Aorta (tissue), 5 donors: Measurements from ENCODE around the gene MRC2. TPM values are rescaled to one million over a fixed set of nuclear protein-coding genes. Genes with fewer than 3 reads are reported as not detected.

Source experiments
- ATAC-seq: fragments of 200-7000 bp; cut with Tn5 transposase; one replicate; pipeline ENCODE4 v1.9.1; 2022; ENCODE audit warnings: moderate library complexity; ENCODE audit not compliant: low FRiP score
- DNase-seq, 2 donors: peaks; one replicate each; pipeline ENCODE4 v3.0.0-alpha.2; 2020
- H3K27ac ChIP-seq, 2 donors: one replicate each; pipeline ENCODE4 v1.5.1; 2013; ENCODE audit warnings: low read length in 2 of 2, mild to moderate bottlenecking in 2 of 2, moderate library complexity in 2 of 2, control low read depth in 1 of 2, inconsistent platforms in 1 of 2, low read depth in 1 of 2
- H3K27me3 ChIP-seq, 2 donors: one replicate each; pipeline ENCODE4 v1.6.1; 2013; ENCODE audit warnings: control low read depth in 1 of 2, low read length in 1 of 2, mild to moderate bottlenecking in 1 of 2, moderate library complexity in 1 of 2; ENCODE audit not compliant: insufficient read depth in 2 of 2, control insufficient read depth in 1 of 2
- H3K36me3 ChIP-seq, 2 donors: one replicate each; pipeline ENCODE4 v1.6.1; 2013; ENCODE audit warnings: control low read depth in 1 of 2, low read length in 1 of 2, mild to moderate bottlenecking in 1 of 2; ENCODE audit not compliant: insufficient read depth in 2 of 2, control insufficient read depth in 1 of 2
- H3K4me1 ChIP-seq, 2 donors: one replicate each; pipeline ENCODE4 v1.6.1; 2013; ENCODE audit warnings: low read length in 2 of 2, control low read depth in 1 of 2, mild to moderate bottlenecking in 1 of 2, moderate library complexity in 1 of 2; ENCODE audit not compliant: insufficient read depth in 2 of 2, control insufficient read depth in 1 of 2
- H3K4me3 ChIP-seq, 2 donors: one replicate each; pipeline ENCODE4 v1.5.1; 2013; ENCODE audit warnings: low read length in 2 of 2, control low read depth in 1 of 2, mild to moderate bottlenecking in 1 of 2
- H3K9me3 ChIP-seq: one replicate; pipeline ENCODE4 v1.6.1; 2013; ENCODE audit warnings: mild to moderate bottlenecking, low read length; ENCODE audit not compliant: control insufficient read depth
- WGBS, 2 donors: extraction: QIAGEN DNeasy Blood & Tissue Kit; methylation state at CpG; one replicate each; pipeline ENCODE4 v1.1.7; 2013; 5-methylcytosine and 5-hydroxymethylcytosine counted together
- intact Hi-C, 2 donors: fragments of 100-400 bp; cut with DNase I; formaldehyde crosslinking; loops; one replicate each; pipeline versions ENCODE4 v1.14.2 to v1.15.0; 2022
- polyA plus RNA-seq, 2 donors: library from polyadenylated mRNA; stranded (reverse); fragments of 200-250 nt; gene quantifications; one replicate each; pipeline ENCODE4 v1.2.3, GENCODE V29; 2013
- total RNA-seq, 2 donors: library from RNA; stranded (reverse); fragmentation: NEBNext Ultra II Directional; extraction: Animal tissue kit (Norgen Biotek cat#: 25700); gene quantifications; one replicate each; pipeline ENCODE4 v1.2.1, GENCODE V29; 2021
- donor health status: healthy with polysubstance abuse.
- donor health status: Bipolar disorder and iron deficiency.
- donor health status: DM: no; HTN: no; CAD: no.
- donor health status: DM: no; HTN: no; CAD: no.
- donor health status: DM: yes; HTN: yes; CAD: no.

Gene MRC2
- total and polyA plus RNA-seq, 4 donors, result 15.3 to 232 (median 122) TPM

DNA sequence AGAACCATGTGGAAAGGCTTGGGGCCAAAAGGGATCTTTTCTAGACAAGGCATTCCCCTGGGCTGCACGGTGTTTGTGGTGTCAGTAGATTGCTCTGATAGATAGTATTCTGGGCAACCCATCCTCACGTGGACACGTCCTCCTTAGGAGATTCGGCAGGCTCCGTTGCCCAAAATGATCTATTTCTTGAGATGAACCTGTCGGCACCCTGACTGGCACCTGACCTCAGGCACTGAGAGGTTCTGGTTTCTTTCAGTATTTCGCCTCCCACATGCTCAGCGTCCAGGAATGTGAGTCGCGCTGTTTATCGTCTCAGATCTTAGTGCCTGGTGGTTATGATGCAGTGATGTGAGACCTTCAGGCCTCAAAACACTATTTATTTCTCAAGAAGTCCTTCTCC, 91.0 kb downstream of the MRC2 start:
- H3K27ac ChIP-seq, result no peak overlapping the region
- no peak for DNase-seq
- 26 to 39% methylated on average over 11 of the region's 11 CpGs for WGBS, 2 donors
- peaks cover 0 to 3% of the 10 kb centered on the region in 2 donors for H3K4me1 ChIP-seq
- ATAC-seq, result no peak
- no peak overlapping the region for H3K4me3 ChIP-seq
- intact Hi-C loops, result no loop called here
- no peaks in the 10 kb centered on the region for H3K27me3 ChIP-seq
- H3K36me3 ChIP-seq, result no peaks in the 10 kb centered on the region
- H3K9me3 ChIP-seq, result no peaks in the 10 kb centered on the region

DNA sequence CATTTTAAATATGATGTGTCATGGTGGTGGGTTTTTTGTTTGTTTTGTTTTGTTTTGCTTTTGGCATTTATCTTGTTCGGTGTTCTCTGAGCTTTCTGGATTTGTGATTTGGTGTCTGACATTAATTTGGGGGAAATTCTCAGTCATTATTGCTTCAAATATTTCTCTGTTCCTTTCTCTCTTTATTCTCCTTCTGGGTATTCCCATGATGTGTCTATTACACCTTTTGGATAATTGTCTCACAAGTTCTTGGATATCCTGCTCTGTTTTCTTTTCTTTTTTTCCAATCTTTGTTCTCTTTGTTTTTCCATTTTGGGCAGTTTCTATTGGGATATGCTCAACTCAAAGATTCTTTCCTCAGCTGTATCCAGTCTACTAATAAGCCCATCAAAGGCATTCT, 92.1 kb downstream of the MRC2 start:
- Histone ChIP-seq H3K4me1 (peaks cover 0 to 3% of the 10 kb centered on the region in 2 donors), H3K36me3 (no peaks in the 10 kb centered on the region), H3K4me3 (no peak overlapping the region), H3K9me3 (no peaks in the 10 kb centered on the region), H3K27ac (no peak overlapping the region), H3K27me3 (no peaks in the 10 kb centered on the region)
- intact Hi-C loops, result no loop called here
- 98 to 100% methylated on average over 1 of the region's 1 CpG for WGBS, 2 donors
- DNase-seq (no peak), ATAC-seq (no peak)

DNA sequence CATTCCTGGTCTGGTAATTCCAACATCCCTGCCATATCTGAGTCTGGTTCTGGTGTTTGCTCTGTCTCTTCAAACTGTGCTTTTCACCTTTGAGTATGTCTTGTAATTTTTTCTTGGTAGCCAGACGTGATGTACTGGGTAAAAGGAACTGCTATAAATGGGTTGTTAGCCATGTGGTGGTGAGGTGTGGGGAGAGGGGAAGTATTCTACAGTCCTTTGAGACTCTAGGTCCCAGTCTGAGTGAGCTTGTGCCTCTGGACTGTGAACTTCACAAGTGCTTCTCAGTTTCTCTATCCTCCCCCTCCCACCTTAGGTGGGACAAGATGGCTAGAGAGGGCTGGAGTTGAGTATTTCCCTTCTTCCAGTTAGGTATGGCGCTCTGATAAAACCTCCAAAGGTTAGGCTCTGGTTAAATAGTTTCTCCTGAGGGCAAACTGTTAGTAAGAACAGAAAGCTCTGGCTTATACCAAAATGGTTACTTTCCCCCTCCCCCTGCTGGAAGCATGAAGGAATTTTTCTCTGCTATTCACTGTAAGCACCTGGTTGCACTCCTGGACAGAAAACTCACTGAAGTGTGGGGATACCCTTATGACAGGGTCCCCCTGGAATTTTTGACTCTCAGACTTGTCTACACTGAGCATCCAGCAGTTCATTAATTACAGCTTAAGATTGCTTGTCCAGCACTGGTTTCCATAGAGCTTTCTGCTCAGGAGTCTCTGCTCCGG, 92.8 kb downstream of the MRC2 start:
- DNase-seq (no peak), ATAC-seq (no peak)
- no peak overlapping the region for H3K4me3 ChIP-seq
- H3K9me3 ChIP-seq, result no peaks in the 10 kb centered on the region
- no peak overlapping the region for H3K27ac ChIP-seq
- no peaks in the 10 kb centered on the region for H3K27me3 ChIP-seq
- no peaks in the 10 kb centered on the region for H3K36me3 ChIP-seq
- H3K4me1 ChIP-seq, result peaks cover 0 to 3% of the 10 kb centered on the region in 2 donors
- 92 to 97% methylated on average over 3 of the region's 3 CpGs for WGBS, 2 donors
- intact Hi-C loops, result no loop called here

DNA sequence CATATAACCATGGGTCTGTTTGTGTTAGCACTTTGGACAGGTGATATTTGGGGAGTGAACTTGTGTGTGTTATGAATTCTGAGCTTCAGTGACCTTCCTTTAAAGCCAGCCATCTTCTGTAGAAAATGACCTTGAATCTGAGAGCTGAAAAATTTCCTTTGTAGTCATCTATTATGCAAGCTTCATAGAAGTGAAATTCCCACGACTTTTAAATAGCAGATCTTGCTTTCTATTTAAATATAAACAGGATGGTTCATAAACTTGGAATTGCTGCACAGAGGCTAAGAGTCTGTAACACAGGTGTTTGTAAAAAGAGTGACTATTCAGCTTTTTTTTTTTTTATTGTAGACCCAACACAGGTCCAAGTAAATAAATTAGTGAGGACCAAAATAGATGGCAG, 95.2 kb downstream of the MRC2 start:
- Histone ChIP-seq H3K27ac (no peak overlapping the region), H3K27me3 (no peaks in the 10 kb centered on the region), H3K36me3 (no peaks in the 10 kb centered on the region), H3K4me1 (peaks cover 0 to 3% of the 10 kb centered on the region in 2 donors), H3K9me3 (no peaks in the 10 kb centered on the region), H3K4me3 (no peak overlapping the region)
- WGBS, 2 donors, result 9 to 13% methylated on average over 1 of the region's 1 CpG
- intact Hi-C loops, result no loop called here
- DNase-seq, result no peak
- ATAC-seq, result no peak

DNA sequence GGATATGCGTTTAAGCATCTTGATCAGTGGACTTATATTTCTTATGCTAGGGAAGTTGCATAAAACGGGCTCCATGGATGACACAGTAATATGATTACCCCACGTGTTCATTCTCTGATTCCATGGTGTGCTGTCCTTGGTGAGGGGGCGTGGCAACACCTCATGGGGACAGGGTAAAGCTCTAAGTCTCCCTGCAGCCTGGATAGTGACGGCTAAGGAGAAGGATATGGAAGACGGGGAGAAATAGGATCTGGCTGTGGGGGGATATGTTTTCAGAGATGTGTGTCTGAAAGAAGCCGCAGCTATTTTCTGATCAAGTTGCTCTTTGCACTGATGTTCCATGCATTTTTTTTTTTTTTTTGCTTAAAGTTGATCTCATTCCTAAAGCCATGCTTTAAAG, 96.4 kb downstream of the MRC2 start:
- no peaks in the 10 kb centered on the region for H3K27me3 ChIP-seq
- H3K36me3 ChIP-seq, result no peaks in the 10 kb centered on the region
- intact Hi-C loops, result no loop called here
- DNase-seq (no peak), ATAC-seq (no peak)
- 89 to 90% methylated on average over 7 of the region's 7 CpGs for WGBS, 2 donors
- no peak overlapping the region for H3K27ac ChIP-seq
- no peaks in the 10 kb centered on the region for H3K4me1 ChIP-seq
- no peaks in the 10 kb centered on the region for H3K9me3 ChIP-seq
- H3K4me3 ChIP-seq, result no peak overlapping the region

DNA sequence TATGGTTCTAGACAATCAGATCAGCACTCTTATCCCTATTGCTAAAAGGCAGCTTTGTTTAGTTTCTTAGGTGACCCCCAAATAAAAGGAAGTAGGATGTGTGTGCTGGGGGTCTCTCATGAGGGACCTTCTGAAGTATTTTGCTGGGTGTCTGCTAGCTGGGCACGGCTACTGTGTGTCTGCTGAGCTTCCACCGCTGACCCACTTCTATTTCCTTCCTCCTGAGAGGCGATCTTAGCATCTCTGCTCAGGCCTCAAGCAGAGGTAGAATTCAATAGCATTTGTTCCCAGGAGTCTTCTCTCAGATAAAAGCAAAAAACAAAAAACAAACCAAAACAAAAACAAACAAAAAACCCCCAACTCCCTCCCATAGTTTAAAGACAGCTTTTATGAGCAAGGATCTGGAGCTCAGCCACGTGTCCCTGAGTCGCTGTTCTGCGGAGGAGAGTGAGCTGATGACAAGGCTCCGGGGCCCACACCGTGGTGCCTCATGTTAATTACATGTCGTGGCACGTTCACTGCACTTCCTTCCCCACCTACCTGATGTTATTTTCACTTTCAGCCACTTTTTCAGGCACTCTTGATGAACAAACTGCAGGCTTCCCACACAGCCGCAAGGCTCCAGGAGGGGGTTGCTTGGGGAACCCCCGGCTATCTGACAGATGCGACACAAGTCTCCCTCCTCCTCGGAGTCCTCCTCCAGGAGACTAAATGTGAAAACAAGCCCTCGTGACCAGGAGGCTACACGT, 97.1 kb downstream of the MRC2 start:
- intact Hi-C loops, result no loop called here
- H3K9me3 ChIP-seq, result no peaks in the 10 kb centered on the region
- no peaks in the 10 kb centered on the region for H3K36me3 ChIP-seq
- ATAC-seq (no peak), DNase-seq (no peak)
- WGBS, 2 donors, result 82 to 85% methylated on average over 16 of the region's 16 CpGs
- H3K27me3 ChIP-seq, result no peaks in the 10 kb centered on the region
- H3K4me3 ChIP-seq, result no peak overlapping the region
- H3K27ac ChIP-seq, result no peak overlapping the region
- H3K4me1 ChIP-seq, result no peaks in the 10 kb centered on the region

DNA sequence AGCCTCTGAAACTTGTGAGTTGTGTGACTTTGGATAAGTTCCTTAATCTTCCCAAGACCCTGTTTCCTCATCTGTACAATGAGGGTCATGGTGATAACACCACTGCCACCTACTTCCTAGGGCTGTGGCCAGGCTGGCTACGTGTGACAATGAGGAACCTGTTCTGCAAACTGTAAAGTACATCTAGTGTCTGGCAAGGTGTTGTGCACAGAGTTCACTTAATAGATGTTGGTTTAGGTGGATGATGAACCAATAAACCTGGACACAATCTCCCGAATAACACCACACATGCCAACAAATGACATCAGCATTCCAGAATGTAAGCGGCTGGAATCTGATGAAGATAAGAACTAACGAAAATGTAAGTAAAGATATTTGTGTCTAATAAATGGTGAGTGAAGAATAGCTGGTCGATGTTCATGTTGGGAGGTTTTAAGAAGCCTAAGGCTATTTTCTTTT, 98.3 kb downstream of the MRC2 start:
- H3K4me1 ChIP-seq, result no peaks in the 10 kb centered on the region
- H3K27me3 ChIP-seq, result no peaks in the 10 kb centered on the region
- intact Hi-C loops, result no loop called here
- no peak overlapping the region for H3K4me3 ChIP-seq
- WGBS, 2 donors, result 22 to 24% methylated on average over 5 of the region's 5 CpGs
- no peak overlapping the region for H3K27ac ChIP-seq
- no peaks in the 10 kb centered on the region for H3K9me3 ChIP-seq
- H3K36me3 ChIP-seq, result no peaks in the 10 kb centered on the region
- no peak for ATAC-seq
- DNase-seq, result no peak

DNA sequence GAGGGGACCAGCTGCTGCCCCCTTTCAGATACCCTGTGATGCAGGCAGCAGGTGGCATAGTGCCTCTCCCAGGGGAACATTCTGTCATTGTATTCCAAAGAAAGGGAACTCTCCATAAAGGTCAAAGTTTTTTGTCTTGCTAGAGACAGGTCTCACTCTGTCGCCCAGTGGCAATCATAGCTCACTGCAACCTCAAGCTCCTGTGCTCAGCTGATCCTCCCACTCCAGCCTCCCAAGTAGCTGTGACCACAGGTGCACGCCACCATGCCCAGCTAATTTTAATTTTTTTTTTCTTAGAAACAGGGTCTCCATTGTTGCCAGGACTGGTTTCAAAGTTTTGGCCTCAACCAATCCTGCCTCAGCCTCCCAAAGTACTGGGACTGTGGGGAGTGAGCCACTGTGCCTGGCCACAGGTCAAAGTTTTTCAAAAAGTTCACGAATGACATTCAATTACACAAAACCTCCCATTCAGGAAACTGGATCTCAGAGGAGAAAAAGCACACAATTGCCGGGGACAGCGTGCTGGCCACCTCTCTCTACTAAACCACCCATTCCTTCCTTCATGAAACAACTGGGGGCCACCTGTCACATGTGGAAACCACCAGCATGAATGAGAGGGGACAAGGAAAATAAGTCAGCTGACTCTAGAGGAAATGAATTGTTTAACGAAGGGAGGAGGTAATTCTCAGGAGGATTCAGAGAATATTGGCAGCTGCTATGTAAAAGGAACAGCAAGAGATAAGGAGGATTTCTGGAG, 100.6 kb downstream of the MRC2 start:
- WGBS, 2 donors, result 85 to 88% methylated on average over 6 of the region's 6 CpGs
- Histone ChIP-seq H3K9me3 (no peaks in the 10 kb centered on the region), H3K4me3 (no peak overlapping the region), H3K27ac (no peak overlapping the region), H3K36me3 (no peaks in the 10 kb centered on the region), H3K4me1 (no peaks in the 10 kb centered on the region), H3K27me3 (no peaks in the 10 kb centered on the region)
- intact Hi-C loops, result no loop called here
- ATAC-seq (no peak), DNase-seq (no peak)
